GM18511 (cell line): Measurements from ENCODE around the gene NOXRED1.
A peak's percentile ranks its signal among the peaks of the same experiment; 100 is the strongest.
"Not testable (repeated sequence)": the region's sequence is repeated elsewhere in the genome, so short reads cannot be mapped to it uniquely, and the experiment has no call there.

Experiments
- ATAC-seq: cut with Tn5 transposase; IDR thresholded peaks from one replicate; pipeline ENCODE4 v1.9.1; 2021; ENCODE audit warnings: mild to moderate bottlenecking, moderate library complexity; ENCODE audit not compliant: unreplicated experiment

NOXRED1 gene

GRCh38 chr14:77415403-77416030 lies 7.8 kb downstream of the NOXRED1 start:
- ATAC-seq: not testable (repeated sequence)

DNA sequence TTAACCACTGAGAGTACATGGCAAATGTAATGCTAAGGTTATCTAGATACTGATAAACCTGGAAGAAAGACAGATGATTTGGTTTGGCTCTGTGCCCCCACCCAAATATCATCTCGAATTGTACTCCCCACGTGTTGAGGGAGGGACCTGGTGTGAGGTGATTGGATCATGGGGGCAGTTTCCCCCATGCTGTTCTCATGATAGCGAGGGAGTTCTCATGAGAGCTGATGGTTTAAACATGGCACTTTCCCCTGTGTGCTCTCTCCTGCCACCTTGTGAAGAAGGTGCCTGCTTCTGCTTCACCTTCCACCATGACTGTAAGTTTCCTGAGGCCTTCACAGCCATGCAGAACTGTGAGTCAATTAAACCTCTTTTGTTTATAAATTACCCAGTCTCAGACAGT lies 14.2 kb downstream of the NOXRED1 start:
- no peak for ATAC-seq

DNA sequence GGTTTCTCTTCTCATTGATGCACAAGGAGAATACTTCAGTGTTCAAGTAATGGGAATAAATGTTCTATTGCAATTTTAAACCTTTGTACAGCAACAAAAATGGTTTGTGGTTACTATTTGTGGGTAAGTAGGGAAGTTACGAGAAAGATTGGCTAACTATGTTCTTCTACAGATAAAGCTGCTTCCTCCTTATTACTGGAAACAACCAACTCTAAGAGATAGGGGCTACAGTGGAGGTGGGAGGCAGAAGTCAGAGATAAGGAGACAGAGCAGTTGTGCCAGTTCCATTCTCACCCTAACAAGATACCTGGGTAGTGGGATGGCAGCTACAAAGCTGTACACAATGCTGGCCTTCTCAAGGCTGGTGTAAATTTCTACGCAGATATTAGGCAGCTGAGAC lies 16.2 kb downstream of the NOXRED1 start:
- ATAC-seq: no peak

DNA sequence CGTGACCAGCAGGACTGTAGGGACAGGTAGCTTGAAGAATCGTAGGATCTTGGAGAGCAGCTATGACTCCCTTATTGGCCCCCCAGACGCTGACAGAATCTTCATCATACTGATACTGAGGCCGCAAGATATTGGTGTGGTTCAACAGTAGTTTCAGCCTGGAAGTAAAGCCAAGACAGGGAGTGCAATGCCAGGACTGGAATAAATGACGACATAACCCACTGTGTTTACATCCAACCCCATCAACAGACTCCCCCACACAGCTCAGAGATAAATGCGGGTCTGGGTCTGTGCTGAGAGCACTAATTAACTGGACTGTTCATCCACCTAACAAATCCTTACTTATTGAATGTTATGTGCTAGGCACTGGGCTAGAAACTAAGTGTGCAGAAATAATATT lies 16.6 kb downstream of the NOXRED1 start:
- ATAC-seq: no peak

- no peak for ATAC-seq
Measured at GRCh38 chr14:77406086-77406485, 17.2 kb downstream of the NOXRED1 start.

GRCh38 chr14:77403768-77404167 lies 19.6 kb downstream of the NOXRED1 start:
- no peak for ATAC-seq

- no peak for ATAC-seq
Measured at GRCh38 chr14:77400216-77400615, 23.1 kb downstream of the NOXRED1 start.

- ATAC-seq: no peak
Measured at GRCh38 chr14:77390188-77390587, 33.1 kb downstream of the NOXRED1 start.

DNA sequence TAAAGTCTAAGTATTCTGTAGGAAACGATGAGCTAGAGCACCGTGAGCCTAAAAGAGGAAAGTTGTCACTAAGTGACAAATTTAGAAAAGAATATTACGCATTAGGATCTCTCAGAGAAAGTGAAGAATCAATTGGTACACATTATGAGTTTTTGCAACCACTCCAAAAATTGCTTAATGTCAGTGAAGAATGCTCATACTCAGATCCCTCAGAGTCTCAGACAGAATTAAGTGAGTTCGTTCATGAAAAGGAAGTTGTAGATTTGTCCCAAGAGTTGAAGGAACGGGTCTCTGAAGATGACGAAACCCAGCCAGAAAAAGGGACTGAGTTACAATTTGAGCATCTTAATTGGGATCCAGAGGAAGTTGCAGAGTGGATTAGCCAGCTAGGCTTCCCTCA lies 44.6 kb downstream of the NOXRED1 start:
- ATAC-seq: no peak

DNA sequence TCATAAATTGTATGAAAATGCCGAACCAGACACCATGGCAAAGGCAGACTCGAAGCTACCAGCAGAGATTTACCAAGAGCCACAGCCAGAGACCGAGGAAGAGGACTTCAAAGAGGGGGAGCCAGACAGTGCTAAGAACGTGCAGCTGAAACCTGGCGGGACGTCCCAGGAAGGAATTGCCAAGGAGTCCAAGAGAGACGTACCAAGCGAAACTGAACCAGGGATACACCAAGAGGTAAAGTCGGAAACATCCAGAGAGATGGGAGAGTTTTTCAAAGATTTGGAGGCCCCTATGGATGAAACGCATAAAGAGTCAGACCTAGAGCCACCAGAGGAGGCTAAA lies 45.9 kb downstream of the NOXRED1 start:
- ATAC-seq: peak; percentile 0

DNA sequence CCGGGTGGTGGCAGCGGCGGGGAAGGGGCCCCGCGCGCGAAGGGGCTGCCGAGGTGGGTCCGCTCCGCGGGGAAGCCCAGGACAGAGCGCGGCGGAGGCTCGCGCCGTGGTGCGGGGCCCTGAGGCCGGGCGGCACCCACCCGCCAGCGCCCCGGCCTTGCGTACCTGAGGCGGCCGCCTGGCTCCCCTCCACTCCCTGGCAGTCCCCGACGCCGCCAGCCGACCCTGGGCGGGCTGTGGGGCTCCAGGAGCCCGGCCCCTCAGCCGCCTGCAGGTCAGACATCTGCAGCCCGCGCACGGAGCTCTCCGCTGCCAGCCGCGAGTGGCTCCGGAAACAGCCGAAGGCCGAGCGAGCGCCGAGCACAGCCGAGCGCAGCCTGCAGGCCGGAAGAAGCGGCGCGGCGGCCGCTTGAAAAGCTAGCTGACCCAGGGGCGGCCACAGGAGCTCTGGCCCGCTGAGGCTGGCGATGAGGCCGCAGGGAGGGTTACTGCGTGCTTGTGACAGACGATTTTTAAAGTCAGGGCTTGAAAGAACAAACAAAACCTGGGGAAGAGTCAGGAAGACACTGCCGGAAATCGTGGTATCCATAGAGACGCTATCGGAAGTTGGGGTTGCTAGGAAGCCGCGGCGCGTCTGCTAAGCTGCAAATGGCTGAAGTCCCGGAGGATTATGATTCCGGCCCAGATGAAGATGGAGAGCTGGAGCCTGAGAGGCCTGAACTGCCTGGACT lies 46.4 kb downstream of the NOXRED1 start, which contains the start of the genes SAMD15 and TMED8:
TSS of gene SAMD15 (plus strand) at position 609 of the 731 bp plus-strand sequence. CDS start at position 649, 40 bp downstream.
TSS of gene TMED8 (minus strand) at position 324 of the 731 bp plus-strand sequence. CDS start at position 283, 41 bp downstream.
- ATAC-seq: peak; percentile 92

- peak; percentile 29 for ATAC-seq
Measured at GRCh38 chr14:77375973-77376770, 47.2 kb downstream of the NOXRED1 start.

DNA sequence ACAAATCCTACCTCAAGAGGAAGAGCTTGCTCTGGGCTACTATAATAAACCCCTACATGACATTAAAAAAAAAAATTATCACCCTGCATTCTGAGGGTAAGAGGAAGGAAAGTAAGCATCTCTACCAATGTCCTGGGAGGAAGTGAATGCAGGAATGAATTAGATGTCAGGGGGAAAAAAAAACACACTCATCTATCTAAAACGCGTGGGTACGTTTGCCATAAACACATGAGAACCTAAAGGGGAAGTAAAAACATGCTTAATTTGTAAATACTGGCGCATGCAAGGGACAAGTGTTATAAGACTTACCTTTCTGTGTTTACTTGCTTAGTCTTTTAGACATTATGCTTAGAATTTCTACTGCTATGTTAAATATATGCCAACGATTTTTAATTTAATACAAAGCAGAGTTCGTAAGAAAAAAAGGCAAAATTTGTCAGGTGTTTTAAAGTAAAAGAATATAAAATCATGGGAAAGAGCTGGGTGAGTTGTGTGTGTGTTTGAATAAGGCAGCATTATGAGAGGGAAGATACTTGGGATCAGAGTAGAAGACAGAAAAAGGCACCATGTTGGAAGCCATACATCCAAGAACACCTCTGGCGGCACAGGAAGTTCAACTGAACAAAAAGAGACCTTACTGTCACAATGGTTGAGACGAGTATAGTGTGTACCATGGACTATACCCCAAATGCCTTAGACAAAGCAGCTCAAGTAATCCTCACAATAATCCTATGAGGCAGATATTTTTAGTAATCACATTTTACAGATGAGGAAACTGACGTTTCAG lies 48.0 kb downstream of the NOXRED1 start:
- ATAC-seq: no peak

DNA sequence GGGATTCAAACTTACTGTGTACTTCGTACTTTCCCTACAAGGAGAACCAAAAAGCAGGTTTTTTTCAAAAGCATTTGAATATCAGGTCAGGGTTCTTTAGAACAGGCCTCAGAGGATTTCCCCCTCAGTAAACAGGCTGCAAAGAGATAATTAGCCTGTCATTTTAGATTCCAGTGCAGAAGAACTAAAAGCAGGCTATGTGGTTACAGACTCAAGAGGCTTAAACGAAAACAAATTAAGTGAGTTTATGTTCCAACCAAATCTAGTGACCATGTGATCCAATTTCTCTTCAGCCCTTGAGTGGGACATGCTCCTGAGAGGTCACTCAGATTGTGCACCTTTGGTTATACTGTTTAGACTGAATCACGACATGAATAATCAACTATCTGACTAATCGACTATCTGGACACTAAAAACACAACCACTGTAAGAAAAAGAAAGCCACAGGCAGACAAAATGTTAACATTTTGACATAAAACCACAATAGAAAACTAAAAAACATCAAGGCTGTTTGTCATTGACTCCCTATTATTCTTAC lies 51.0 kb downstream of the NOXRED1 start:
- ATAC-seq: peak; percentile 32

DNA sequence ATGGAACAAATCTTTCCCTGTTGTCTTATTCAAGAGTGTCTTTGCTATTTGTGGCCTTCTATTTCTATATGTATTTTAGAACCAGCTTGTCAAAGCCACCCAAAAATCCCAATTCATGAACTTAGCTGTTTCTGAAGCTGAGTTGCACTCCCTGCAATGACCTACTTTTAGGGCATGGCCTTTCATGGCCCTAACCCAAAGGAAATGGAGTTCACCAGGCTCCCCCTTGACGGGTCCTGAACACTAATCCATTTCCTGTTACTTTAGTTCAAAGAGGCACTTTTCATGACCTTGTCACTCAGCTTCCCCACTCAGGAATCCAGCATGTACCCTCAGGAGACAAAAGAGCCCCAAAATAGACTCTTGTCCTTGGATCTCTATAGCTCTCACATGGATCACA lies 54.0 kb downstream of the NOXRED1 start:
- no peak for ATAC-seq

- ATAC-seq: no peak
Measured at GRCh38 chr14:77364146-77364545, 59.2 kb downstream of the NOXRED1 start.

DNA sequence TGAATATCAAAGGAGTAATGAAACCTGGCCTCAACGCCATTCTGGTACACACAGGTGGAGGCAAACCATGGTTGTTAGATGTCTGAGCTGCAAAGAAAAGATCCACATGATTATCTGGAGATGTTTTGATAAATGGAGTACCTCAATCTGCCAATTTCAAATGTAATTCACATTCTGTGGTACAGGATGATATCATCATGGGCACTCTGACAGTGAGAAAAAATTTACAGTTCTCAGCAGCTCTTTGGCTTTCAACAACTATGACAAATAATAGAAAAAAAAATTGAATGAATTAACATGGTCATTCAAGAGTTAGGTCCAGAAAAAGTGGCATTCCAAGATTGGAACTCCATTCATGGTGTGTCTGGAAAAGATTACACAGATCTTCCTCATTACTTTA lies 63.7 kb downstream of the NOXRED1 start:
- no peak for ATAC-seq

GRCh38 chr14:77356899-77357298 lies 66.4 kb downstream of the NOXRED1 start:
- ATAC-seq: no peak

GRCh38 chr14:77355811-77356210 lies 67.5 kb downstream of the NOXRED1 start:
- no peak for ATAC-seq

DNA sequence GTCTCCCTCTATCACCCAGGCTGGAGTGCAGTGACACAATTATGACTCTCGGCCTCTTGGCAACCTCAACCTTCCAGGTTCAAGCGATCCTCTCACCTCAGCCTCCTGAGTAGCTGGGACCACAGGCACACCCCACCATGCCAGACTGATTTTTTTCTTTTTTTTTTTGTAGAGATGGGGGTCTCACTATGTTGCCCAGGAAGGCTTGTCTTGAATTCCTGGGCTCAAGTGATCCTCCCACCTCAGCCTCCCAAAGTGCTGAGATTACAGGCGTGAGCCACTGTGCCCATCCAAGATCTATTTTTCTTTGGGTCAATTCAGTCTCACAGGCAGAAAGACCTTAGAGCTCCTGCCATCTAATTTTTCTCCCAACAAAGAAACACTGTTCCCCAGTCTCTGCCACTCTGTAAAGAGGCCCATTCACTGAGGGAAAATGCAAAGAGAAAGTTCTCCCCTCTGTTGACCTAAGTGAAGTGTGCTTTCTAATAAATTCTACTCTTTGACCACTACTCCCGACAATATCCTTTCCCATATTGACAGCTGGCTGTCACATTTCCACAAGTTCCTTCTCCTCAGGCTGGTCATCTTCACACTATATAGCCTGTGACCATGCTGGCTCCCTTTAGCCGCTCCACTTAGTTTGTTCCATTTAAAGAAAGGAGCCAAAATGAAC lies 69.7 kb downstream of the NOXRED1 start:
- ATAC-seq: no peak
